Fibroblast of skin of left quadriceps (primary cell): Measurements from ENCODE around the gene LPIN1.
A peak's percentile ranks its signal among the peaks of the same experiment; 100 is the strongest.
"Not testable (repeated sequence)": the region's sequence is repeated elsewhere in the genome, so short reads cannot be mapped to it uniquely, and the experiment has no call there.

Experiments
- DNase-seq, 2 experiments: peaks; one replicate each; pipeline ENCODE4 v3.0.0-alpha.2; 2013; ENCODE audit warnings: low read depth in 2 of 2

The LPIN1 gene

GRCh38 chr2:11832531-11832930 is 86.1 kb downstream of the LPIN1 start:
- no peak for DNase-seq

GRCh38 chr2:11833601-11834000 is 87.2 kb downstream of the LPIN1 start:
- DNase-seq: peak; percentile 82 to 85

GRCh38 chr2:11835403-11835802 is 89.0 kb downstream of the LPIN1 start:
- DNase-seq: no peak

- DNase-seq: no peak
Observed at GRCh38 chr2:11836647-11837219, 90.3 kb downstream of the LPIN1 start.

- DNase-seq: no peak
Observed at GRCh38 chr2:11837875-11838734, 91.7 kb downstream of the LPIN1 start.

- no peak for DNase-seq
Observed at GRCh38 chr2:11839916-11840315, 93.5 kb downstream of the LPIN1 start.

- DNase-seq: no peak
Observed at GRCh38 chr2:11842336-11842735, 95.9 kb downstream of the LPIN1 start.

GRCh38 chr2:11844798-11845197 is 98.4 kb downstream of the LPIN1 start:
- not testable (repeated sequence) for DNase-seq

- not testable (repeated sequence) for DNase-seq
Observed at GRCh38 chr2:11847935-11848334, 101.5 kb downstream of the LPIN1 start.

GRCh38 chr2:11850082-11850481 is 103.7 kb downstream of the LPIN1 start:
- no peak for DNase-seq

- DNase-seq: no peak
Observed at GRCh38 chr2:11852526-11853196, 106.2 kb downstream of the LPIN1 start.

- no peak for DNase-seq
Observed at GRCh38 chr2:11853197-11853588, 106.8 kb downstream of the LPIN1 start.

GRCh38 chr2:11855064-11855760 is 108.8 kb downstream of the LPIN1 start:
- no peak for DNase-seq

GRCh38 chr2:11856095-11856494 is 109.7 kb downstream of the LPIN1 start:
- no peak for DNase-seq

GRCh38 chr2:11858883-11859282 is 112.5 kb downstream of the LPIN1 start:
- no peak for DNase-seq

- not testable (repeated sequence) for DNase-seq
Observed at GRCh38 chr2:11859975-11860374, 113.5 kb downstream of the LPIN1 start.

GRCh38 chr2:11861044-11861443 is 114.6 kb downstream of the LPIN1 start:
- DNase-seq: no peak

GRCh38 chr2:11862049-11862448 is 115.6 kb downstream of the LPIN1 start:
- DNase-seq: no peak

GRCh38 chr2:11863103-11863502 is 116.7 kb downstream of the LPIN1 start:
- no peak for DNase-seq

GRCh38 chr2:11863513-11864328 is 117.3 kb downstream of the LPIN1 start:
- peak; percentile 75 to 81 for DNase-seq

GRCh38 chr2:11864724-11865123 is 118.3 kb downstream of the LPIN1 start:
- no peak for DNase-seq
